AG09309 (cell line): Measurements from ENCODE around the gene HELZ2.

Experiments
- DNase-seq: peaks from one replicate; pipeline ENCODE4 v3.0.0-alpha.2; 2010; ENCODE audit warnings: low read depth
- H3K4me3 ChIP-seq: 2 replicates; pipeline ENCODE4 v1.5.1; 2011; ENCODE audit warnings: mild to moderate bottlenecking, low read depth, low read length, moderate library complexity; ENCODE audit not compliant: control insufficient read depth
- CTCF ChIP-seq: IDR thresholded peaks from 2 replicates; pipeline ENCODE4 v1.5.1; 2011; ENCODE audit warnings: mild to moderate bottlenecking, low read depth, low read length, inconsistent platforms; ENCODE audit not compliant: insufficient read depth, control insufficient read depth; ENCODE audit errors: missing control alignments

HELZ2 gene

GRCh38 chr20:63530788-63531160 lies 43.3 kb downstream of the HELZ2 start:
- no peak for TF ChIP-seq CTCF
- H3K4me3 ChIP-seq = no peak overlapping the region
- no peak for DNase-seq

DNA sequence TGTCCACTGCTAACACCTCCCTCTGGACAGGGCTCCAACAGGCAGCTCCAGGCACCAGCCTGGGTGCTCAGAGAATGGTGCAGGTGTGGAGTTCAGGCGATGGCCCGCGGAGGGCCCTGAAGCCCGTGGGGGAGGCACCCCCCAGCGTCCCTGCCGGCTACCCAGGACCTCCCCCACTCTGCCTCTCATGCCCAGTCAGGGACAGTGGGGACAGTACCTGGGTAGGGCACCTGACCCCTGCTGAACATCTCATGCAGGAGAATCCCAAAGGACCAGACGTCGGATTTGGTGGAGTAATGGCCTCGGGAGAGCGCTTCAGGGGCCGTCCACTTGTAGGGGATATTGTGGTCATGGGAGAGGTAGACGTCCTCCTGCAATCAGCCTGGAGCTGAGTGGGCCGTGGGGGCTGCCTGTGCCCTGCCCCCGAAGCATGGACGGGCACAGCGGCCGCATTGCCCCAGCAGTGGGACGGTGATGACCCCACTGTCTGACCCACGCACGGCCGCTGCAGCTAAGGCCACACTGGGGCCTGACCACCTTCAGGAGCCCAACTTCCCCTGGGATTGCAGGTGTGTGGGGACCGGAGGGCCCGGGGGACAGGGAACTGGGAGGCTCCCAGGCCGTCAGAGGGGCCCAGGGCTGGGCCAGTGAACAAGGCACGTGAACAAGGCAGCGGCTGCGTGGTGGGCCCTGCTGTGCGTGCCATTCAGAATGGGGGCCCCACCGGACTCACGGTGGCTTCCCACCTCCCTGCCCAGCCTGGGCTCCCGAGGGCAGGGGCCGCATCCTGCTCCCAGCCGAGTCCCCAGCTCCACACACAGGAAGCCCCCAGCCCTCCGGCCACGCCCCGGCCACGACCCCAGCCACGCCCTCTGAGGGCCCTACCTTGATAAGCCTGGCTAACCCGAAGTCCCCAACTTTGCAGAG lies 43.9 kb downstream of the HELZ2 start:
- DNase-seq = no peak

GRCh38 chr20:63529180-63529860 lies 44.7 kb downstream of the HELZ2 start:
- DNase-seq = no peak
- H3K4me3 ChIP-seq = no peak overlapping the region
- no peak for TF ChIP-seq CTCF

More for the DNA sequence above, 43.9 kb downstream of the HELZ2 start:
- peak; percentile 4 for TF ChIP-seq CTCF
- no peak overlapping the region for H3K4me3 ChIP-seq

- TF ChIP-seq CTCF = no peak
- DNase-seq = no peak
- H3K4me3 ChIP-seq = no peak overlapping the region
These were observed 46.9 kb downstream of the HELZ2 start for GRCh38 chr20:63527184-63527583.

DNA sequence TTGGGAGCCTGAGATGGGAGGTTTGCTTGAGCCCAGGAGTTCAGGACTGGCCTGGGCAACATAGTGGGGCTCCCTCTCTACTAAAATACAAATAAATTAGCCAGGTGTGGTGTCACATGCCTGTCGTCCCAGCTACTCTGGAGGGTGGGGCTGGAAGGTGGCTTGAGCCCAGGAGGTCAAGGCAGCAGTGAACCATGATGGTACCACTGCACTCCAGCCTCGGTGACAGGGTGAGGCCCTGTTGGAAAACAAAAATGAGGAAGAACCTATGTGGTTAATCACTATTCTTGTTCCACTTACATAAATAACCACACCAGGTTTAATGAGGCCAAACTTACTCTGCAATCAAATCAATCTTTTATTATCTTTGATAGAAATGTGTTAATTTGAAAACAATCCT lies 48.1 kb downstream of the HELZ2 start:
- no peak for TF ChIP-seq CTCF
- H3K4me3 ChIP-seq = no peak overlapping the region
- DNase-seq = no peak

- no peak for DNase-seq
- no peak for TF ChIP-seq CTCF
- no peak overlapping the region for H3K4me3 ChIP-seq
These were observed 48.9 kb downstream of the HELZ2 start for GRCh38 chr20:63525185-63525584.
